GM12892 (cell line): ENCODE results near the gene XIRP1.

Experiments used
- POLR2A ChIP-seq: IDR thresholded peaks from 2 replicates; pipeline ENCODE4 v1.6.1; 2011; ENCODE audit warnings: low read depth, low read length, control low read depth
- POLR2AphosphoS5 ChIP-seq: IDR thresholded peaks from 2 replicates; pipeline ENCODE4 v1.6.1; 2011; ENCODE audit warnings: low read depth, low read length, control low read depth
- TAF1 ChIP-seq: IDR thresholded peaks from 2 replicates; pipeline ENCODE4 v1.6.1; 2011; ENCODE audit warnings: low read depth, mild to moderate bottlenecking, control low read depth, low read length, borderline replicate concordance

DNA sequence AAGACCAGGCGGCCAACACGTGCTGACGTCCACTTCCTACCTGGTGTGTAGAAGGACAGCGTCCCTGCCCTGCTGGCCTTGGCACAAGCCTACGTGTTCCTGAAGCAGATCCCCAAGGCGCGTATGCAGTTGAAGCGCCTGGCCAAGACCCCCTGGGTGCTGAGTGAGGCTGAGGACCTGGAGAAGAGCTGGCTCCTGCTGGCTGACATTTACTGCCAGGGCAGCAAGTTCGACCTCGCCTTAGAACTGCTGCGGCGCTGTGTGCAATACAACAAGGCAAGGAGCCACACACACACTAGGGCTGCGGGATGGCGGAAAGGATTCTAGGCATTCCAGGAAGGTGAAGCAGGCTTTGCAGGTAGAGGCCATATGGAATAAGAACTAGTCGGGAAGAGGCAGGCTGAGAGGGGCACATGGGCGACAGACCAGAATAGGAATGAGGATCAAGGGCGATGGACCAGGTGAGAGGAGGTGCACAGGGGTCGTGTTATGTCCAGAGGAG, 54.9 kb downstream of the XIRP1 start:
- TF ChIP-seq POLR2A (no peak), POLR2AphosphoS5 (no peak), TAF1 (no peak)
